B cell (primary cell): ENCODE data around the gene GGT5. TPM values are rescaled to one million over a fixed set of nuclear protein-coding genes. Genes with fewer than 3 reads are reported as not detected.
A peak's percentile ranks its signal among the peaks of the same experiment; 100 is the strongest.
"Not testable (repeated sequence)": the region's sequence is repeated elsewhere in the genome, so short reads cannot be mapped to it uniquely, and the experiment has no call there.

Source experiments
- ATAC-seq: fragments of 200-7000 bp; cut with Tn5 transposase; one replicate; pipeline ENCODE4 v1.10.0; 2021; ENCODE audit warnings: low read depth, mild to moderate bottlenecking, moderate number of reproducible peaks, moderate library complexity
- CTCF ChIA-PET: fragments of 350-600 bp; sonication (Branson Sonifier 250); formaldehyde crosslinking; loops from one replicate; lab custom pipeline; 2021; ENCODE audit warnings: antibody characterized with exemption, inconsistent platforms; lab: Charles Lee
- POLR2A ChIA-PET: fragments of 350-600 bp; sonication (Branson Sonifier 250); formaldehyde crosslinking; loops from one replicate; lab custom pipeline; 2021; ENCODE audit warnings: antibody characterized with exemption; lab: Charles Lee
- DNase-seq: peaks from one replicate; pipeline ENCODE4 v3.0.0; 2013
- H2AFZ ChIP-seq: 2 replicates; pipeline ENCODE4 v1.6.1; 2012; ENCODE audit warnings: mild to moderate bottlenecking, low read depth, low read length; ENCODE audit not compliant: insufficient read depth, poor library complexity, severe bottlenecking
- H3K27ac ChIP-seq, 2 donors: 1 replicate in 1 of 2; 2 replicates in 1 of 2; pipeline ENCODE4 v1.5.1; 2012 to 2013; ENCODE audit warnings: low read length in 2 of 2, mild to moderate bottlenecking in 2 of 2, moderate library complexity in 1 of 2
- H3K27me3 ChIP-seq, 4 experiments: fragments of 200-600 bp in 1 of 4; sonication (generic) in 1 of 4; replicated peaks in 1 of 4; 1 replicate in 2 of 4; 2 replicates in 2 of 4; pipeline versions ENCODE4 v1.6.1 to v1.7.0; 2013 to 2016; ENCODE audit warnings: low read length in 3 of 4, mild to moderate bottlenecking in 2 of 4, mixed read lengths in 1 of 4, moderate library complexity in 1 of 4; ENCODE audit not compliant: insufficient read depth in 4 of 4, control insufficient read depth in 3 of 4; ENCODE audit errors: control extremely low read depth in 1 of 4
- H3K36me3 ChIP-seq, 2 experiments: replicated peaks in 1 of 2; 1 replicate in 1 of 2; 2 replicates in 1 of 2; pipeline versions ENCODE4 v1.6.1 to v1.7.1; 2013; ENCODE audit warnings: low read length in 1 of 2; ENCODE audit not compliant: insufficient read depth in 2 of 2, control insufficient read depth in 1 of 2; ENCODE audit errors: control extremely low read depth in 1 of 2, extremely low read depth in 1 of 2
- H3K4me1 ChIP-seq, 2 donors: fragments of 200-600 bp in 1 of 2; sonication (generic) in 1 of 2; 1 replicate in 1 of 2; 2 replicates in 1 of 2; pipeline versions ENCODE4 v1.5.1 to v1.6.1; 2013 to 2017; ENCODE audit warnings: low read length in 2 of 2; ENCODE audit not compliant: control insufficient read depth in 2 of 2, insufficient read depth in 2 of 2
- H3K4me2 ChIP-seq: replicated peaks from 2 replicates; pipeline ENCODE3; 2012; ENCODE audit warnings: mild to moderate bottlenecking, low read depth, low read length; ENCODE audit not compliant: poor library complexity, severe bottlenecking
- H3K4me3 ChIP-seq, 5 experiments: fragments of 200-600 bp in 1 of 5; sonication (generic) in 1 of 5; 1 replicate in 3 of 5; 2 replicates in 2 of 5; pipeline versions ENCODE4 v1.5.1 to v1.7.0; 2011 to 2016; ENCODE audit warnings: low read length in 4 of 5, mild to moderate bottlenecking in 4 of 5, low read depth in 2 of 5, control low read depth in 1 of 5, moderate library complexity in 1 of 5; ENCODE audit not compliant: insufficient read depth in 1 of 5; ENCODE audit errors: control extremely low read depth in 1 of 5, extremely low read depth in 1 of 5
- H3K79me2 ChIP-seq: fragments of 200-600 bp; sonication (generic); one replicate; pipeline ENCODE4 v1.6.0; 2016; ENCODE audit warnings: low read length; ENCODE audit not compliant: control insufficient read depth, insufficient read depth
- H3K9ac ChIP-seq: fragments of 200-600 bp; sonication (generic); 2 replicates; pipeline ENCODE4 v1.6.1; 2017; ENCODE audit warnings: mild to moderate bottlenecking, low read length, moderate library complexity
- H3K9me3 ChIP-seq, 3 donors: one replicate each; pipeline versions ENCODE4 v1.6.1 to v1.7.1; 2013; ENCODE audit warnings: low read length in 2 of 3; ENCODE audit not compliant: control insufficient read depth in 2 of 3, insufficient read depth in 1 of 3; ENCODE audit errors: control extremely low read depth in 1 of 3
- H4K20me1 ChIP-seq: 2 replicates; pipeline ENCODE4 v1.6.0; 2012; ENCODE audit warnings: mild to moderate bottlenecking, low read length; ENCODE audit not compliant: insufficient read depth, control insufficient read depth, poor library complexity, severe bottlenecking
- H3K27ac Mint-ChIP-seq: one replicate; pipeline ENCODE4 v1.8.0; 2021; ENCODE audit warnings: mixed read lengths
- H3K27me3 Mint-ChIP-seq: one replicate; pipeline ENCODE4 v1.8.0; 2021; ENCODE audit warnings: mixed read lengths
- H3K4me1 Mint-ChIP-seq: one replicate; pipeline ENCODE4 v1.8.0; 2021; ENCODE audit warnings: mixed read lengths
- H3K4me3 Mint-ChIP-seq: one replicate; pipeline ENCODE4 v1.8.0; 2021; ENCODE audit warnings: mixed read lengths
- H3K9me3 Mint-ChIP-seq: one replicate; pipeline ENCODE4 v1.8.0; 2022; ENCODE audit warnings: mixed read lengths; ENCODE audit not compliant: insufficient read depth
- WGBS: methylation state at CpG from one replicate; pipeline ENCODE4 v1.1.5; 2013; ENCODE audit warnings: missing lambda C conversion rate; ENCODE audit not compliant: insufficient coverage; 5-methylcytosine and 5-hydroxymethylcytosine counted together
- intact Hi-C: fragments of 100-400 bp; cut with micrococcal nuclease; formaldehyde crosslinking; loops from one replicate; pipeline ENCODE4 v1.10.0; 2022
- polyA plus RNA-seq: library from polyadenylated mRNA; depleted of rRNA; stranded (reverse); fragments of >200 nt; gene quantifications from 2 replicates; pipeline ENCODE4 v1.2.3, GENCODE V29; 2012
- total RNA-seq, 2 donors: library from RNA; stranded (reverse); fragments of 120-200 nt in 1 of 2; gene quantifications; 1 replicate in 1 of 2; 2 replicates in 1 of 2; pipeline versions ENCODE4 v1.2.3 to v1.2.4, GENCODE V29; 2013 to 2022

Gene GGT5
- total and polyA plus RNA-seq, 2 donors (not counting 1 experiment from before 2014, with no cell fraction given), result not detected

DNA sequence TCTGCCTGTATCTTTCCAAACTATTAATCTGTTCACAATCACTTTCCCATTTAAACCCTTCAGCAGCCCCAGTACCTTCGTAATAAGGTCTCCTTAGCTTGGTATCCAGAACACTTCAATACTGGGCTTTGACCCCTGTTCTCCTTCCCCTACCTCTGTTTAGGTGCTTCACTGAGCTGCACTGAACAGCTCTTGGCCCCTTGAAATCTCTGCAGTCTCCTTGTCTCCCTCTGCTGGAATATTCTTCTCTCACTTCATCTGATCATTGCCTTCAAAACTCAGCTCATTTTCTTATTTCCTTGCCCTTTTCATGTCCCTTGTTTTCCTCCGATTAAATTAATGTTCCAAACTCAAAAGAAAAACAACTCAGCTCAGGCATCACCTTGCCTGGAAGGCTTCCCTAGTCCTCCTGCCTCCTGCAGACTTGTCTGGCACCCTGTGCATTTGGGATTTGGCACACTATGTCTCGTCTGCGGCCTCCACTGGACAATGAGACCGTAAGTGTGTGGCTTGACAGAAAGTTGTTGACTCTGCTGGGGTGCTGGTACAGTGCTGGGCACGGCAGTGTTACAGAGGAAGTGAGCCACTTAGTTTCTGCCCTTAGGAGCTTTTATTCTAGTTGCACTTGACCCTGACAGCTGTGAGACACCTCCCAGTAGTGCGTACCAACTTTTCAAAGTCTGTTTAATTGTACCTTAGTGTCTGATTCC is 30.0 kb upstream of the GGT5 start:
- Mint-ChIP-seq H3K27ac (peak overlapping the region; percentile 80), H3K4me3 (peak overlapping the region; percentile 48), H3K4me1 (peaks cover 43% of the 10 kb centered on the region)
- WGBS, result 61% methylated on average over 5 of the region's 7 CpGs
- Histone ChIP-seq H3K4me2 (peak overlapping the region; percentile 9), H4K20me1 (peaks cover 12% of the 10 kb centered on the region), H3K4me1 (peaks cover 20 to 38% of the 10 kb centered on the region in 2 donors), H3K79me2 (peaks cover 48% of the 10 kb centered on the region), H3K27ac (peak overlapping the region in 1 of 2 donors; percentile 48)
- H3K9me3 Mint-ChIP-seq, H3K9ac ChIP-seq, CTCF ChIA-PET, H3K9me3 ChIP-seq, intact Hi-C loops, H3K27me3 Mint-ChIP-seq, H3K27me3 ChIP-seq, ATAC-seq, H3K4me3 ChIP-seq, POLR2A ChIA-PET, H3K36me3 ChIP-seq, H2AFZ ChIP-seq: not testable (repeated sequence)
- DNase-seq, result peak; percentile 40

DNA sequence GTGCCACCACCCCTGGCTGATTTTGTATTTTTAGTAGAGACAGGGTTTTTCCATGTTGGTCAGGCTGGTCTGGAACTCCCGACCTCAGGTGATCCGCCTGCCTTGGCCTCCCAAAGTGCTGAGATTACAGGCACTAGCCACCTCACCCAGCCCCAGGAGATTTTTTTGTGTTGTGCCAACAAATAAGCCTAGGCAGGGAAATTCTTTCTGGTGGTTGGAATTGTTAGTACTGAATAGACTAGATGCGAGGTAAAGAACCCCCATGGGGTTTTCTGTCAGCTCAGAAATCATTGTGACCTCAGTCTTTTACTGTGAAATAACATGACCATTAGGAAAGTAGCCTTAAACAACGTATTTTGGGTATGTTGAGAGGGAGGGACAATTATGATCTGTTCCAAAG is 29.0 kb upstream of the GGT5 start:
- H3K27me3 ChIP-seq, intact Hi-C loops, H3K4me3 Mint-ChIP-seq, H3K9me3 ChIP-seq, H3K9me3 Mint-ChIP-seq, H3K36me3 ChIP-seq, H3K27me3 Mint-ChIP-seq, H3K9ac ChIP-seq, H3K4me2 ChIP-seq, DNase-seq, H3K4me3 ChIP-seq, ATAC-seq, H2AFZ ChIP-seq, CTCF ChIA-PET, POLR2A ChIA-PET: not testable (repeated sequence)
- Histone ChIP-seq H3K4me1 (peaks cover 20 to 38% of the 10 kb centered on the region in 2 donors), H4K20me1 (peaks cover 12% of the 10 kb centered on the region), H3K79me2 (peaks cover 44% of the 10 kb centered on the region), H3K27ac (peak overlapping the region in 1 of 2 donors; percentile 48)
- Mint-ChIP-seq H3K4me1 (peaks cover 43% of the 10 kb centered on the region), H3K27ac (peak overlapping the region; percentile 50)
- 42% methylated on average over 2 of the region's 4 CpGs for WGBS

DNA sequence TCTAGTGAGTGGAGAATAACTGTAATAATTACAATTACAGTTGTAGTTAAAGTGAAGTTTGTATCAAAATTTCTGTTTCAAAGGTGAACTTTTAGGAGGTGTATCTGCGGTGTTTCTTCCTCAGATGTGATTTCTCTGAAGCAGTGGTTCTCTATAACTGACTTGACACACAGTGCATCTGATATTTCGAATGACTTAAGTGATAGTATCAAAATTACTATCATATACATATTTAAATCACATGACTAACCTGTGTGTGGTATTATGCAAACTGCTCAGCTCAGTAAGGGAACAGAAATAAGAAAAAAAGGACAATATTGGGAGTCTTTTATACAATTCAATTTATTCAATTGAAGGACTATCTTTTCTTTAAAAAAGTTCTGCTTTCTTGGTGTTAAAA is 28.1 kb upstream of the GGT5 start:
- DNase-seq, intact Hi-C loops, H2AFZ ChIP-seq, H3K9ac ChIP-seq, CTCF ChIA-PET, H3K27me3 Mint-ChIP-seq, H3K4me2 ChIP-seq, H3K9me3 ChIP-seq, ATAC-seq, H3K9me3 Mint-ChIP-seq, H3K36me3 ChIP-seq, H3K27ac ChIP-seq, H3K27ac Mint-ChIP-seq, H3K27me3 ChIP-seq, H3K4me3 ChIP-seq: not testable (repeated sequence)
- Histone ChIP-seq H4K20me1 (peaks cover 12% of the 10 kb centered on the region), H3K79me2 (peaks cover 41% of the 10 kb centered on the region), H3K4me1 (peaks cover 20 to 38% of the 10 kb centered on the region in 2 donors)
- Mint-ChIP-seq H3K4me3 (peak overlapping the region; percentile 88), H3K4me1 (peaks cover 43% of the 10 kb centered on the region)
- WGBS, result no CpG with 5 or more reads among the region's 2 CpGs
- POLR2A ChIA-PET, result interaction anchor here (0.7 kb wide), 1 partner anchor 42 kb away, joined by 3 read pairs; no protein-coding TSS in a partner anchor
